ENCODE data around the gene KLF3. TPM values are rescaled to one million over a fixed set of nuclear protein-coding genes. Genes with fewer than 3 reads are reported as not detected.
A peak's percentile ranks its signal among the peaks of the same experiment; 100 is the strongest.
"Not testable (repeated sequence)": the region's sequence is repeated elsewhere in the genome, so short reads cannot be mapped to it uniquely, and the experiment has no call there.

Gene KLF3
- total RNA-seq, 2 experiments from 2014 or later = 15.2 to 15.8 TPM

DNA sequence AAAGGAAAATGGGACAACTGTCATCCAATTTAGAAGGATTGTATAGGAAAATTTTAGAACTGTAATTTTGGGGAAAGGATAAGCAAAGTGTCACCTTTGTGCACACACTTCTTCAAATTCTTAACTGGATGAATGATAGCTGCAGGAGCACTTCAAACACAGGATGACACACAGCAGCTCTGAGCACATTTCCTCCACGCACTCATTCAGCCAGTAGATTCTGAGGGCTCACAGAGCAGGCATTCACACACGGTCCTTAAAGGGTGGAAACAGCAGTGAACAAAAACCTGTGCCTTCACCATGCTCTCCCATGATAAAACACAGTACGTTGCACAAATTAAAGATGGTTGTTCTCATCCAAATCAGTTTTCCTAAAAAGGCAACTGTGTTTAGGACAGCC is 38.5 kb upstream of the KLF3 start:
- Mint-ChIP-seq H3K36me3 (ENCODE audit: low read depth) (no peaks in the 10 kb centered on the region), H3K9me3 (no peaks in the 10 kb centered on the region), H3K27ac (no peak overlapping the region), H3K27me3 (ENCODE audit: low read depth) (no peaks in the 10 kb centered on the region), H3K4me1 (ENCODE audit: low read depth) (peaks cover 15% of the 10 kb centered on the region), H3K4me3 (no peak overlapping the region)
- DNase-seq = peak; percentile 62
- CTCF ChIA-PET = interaction anchor here (0.6 to 1.2 kb wide), 2 partner anchors 16 to 31 kb away, joined by 3 to 5 read pairs; no protein-coding TSS in a partner anchor
- intact Hi-C loops (cut with micrococcal nuclease) = loop anchor here (2.0 kb wide), 1 partner anchor 29 kb away; no protein-coding TSS in a partner anchor

DNA sequence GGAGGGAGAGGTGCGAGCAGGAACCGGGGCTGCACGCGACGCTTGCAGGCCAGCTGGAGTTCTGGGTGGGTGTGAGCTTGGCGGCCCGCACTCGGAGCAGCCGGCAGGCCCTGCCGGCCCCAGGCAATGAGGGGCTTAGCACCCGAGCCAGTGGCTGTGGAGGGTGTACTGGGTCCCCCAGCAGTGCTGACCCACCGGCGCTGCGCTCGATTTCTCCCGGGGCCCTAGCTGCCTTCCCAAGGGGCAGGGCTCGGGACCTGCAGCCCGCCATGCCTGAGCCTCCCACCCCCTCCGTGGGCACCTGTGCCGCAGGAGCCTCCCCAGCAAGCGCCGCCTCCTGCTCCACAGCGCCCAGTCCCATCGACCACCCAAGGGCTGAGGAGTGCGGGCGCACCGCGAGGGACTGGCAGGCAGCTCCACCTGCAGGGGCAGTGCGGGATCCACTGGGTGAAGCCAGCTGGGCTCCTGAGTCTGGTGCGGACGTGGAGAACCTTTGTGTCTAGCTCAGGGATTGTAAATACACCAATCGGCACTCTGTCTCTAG is 37.0 kb upstream of the KLF3 start:
- H3K27ac Mint-ChIP-seq; H3K4me3 Mint-ChIP-seq; DNase-seq; H3K9me3 Mint-ChIP-seq; intact Hi-C loops (cut with micrococcal nuclease); H3K36me3 Mint-ChIP-seq (ENCODE audit: low read depth); H3K27me3 Mint-ChIP-seq (ENCODE audit: low read depth): not testable (repeated sequence)
- CTCF ChIA-PET = interaction anchor here (0.9 to 1.2 kb wide), 4 partner anchors 29 to 448 kb away, joined by 3 to 6 read pairs (median 3); no protein-coding TSS in a partner anchor
- H3K4me1 Mint-ChIP-seq (ENCODE audit: low read depth) = peaks cover 15% of the 10 kb centered on the region

DNA sequence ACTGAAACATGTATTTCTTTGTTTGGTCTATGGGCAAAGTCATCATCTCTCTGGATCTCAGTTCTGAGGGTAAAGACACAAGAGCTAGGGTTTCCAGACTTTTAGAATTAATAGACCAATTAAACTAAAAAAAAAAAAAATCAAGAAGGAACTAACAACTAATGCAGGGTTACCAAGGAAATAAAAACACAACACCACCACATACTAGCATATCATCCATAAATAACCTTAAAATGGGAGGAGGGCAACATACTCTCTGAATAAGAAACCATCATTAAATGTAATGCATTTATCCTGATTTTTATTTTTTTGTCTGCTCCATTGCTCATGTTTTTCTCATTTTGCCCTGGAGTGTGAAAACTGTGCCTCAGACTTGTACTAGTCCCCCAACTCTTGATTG is 33.5 kb upstream of the KLF3 start:
- Mint-ChIP-seq H3K4me1 (ENCODE audit: low read depth) (peaks cover 7% of the 10 kb centered on the region), H3K36me3 (ENCODE audit: low read depth) (no peaks in the 10 kb centered on the region), H3K27me3 (ENCODE audit: low read depth) (no peaks in the 10 kb centered on the region), H3K27ac (no peak overlapping the region), H3K9me3 (no peaks in the 10 kb centered on the region), H3K4me3 (no peak overlapping the region)
- CTCF ChIA-PET = no interaction called here
- intact Hi-C loops (cut with micrococcal nuclease) = no loop called here
- no peak for DNase-seq

DNA sequence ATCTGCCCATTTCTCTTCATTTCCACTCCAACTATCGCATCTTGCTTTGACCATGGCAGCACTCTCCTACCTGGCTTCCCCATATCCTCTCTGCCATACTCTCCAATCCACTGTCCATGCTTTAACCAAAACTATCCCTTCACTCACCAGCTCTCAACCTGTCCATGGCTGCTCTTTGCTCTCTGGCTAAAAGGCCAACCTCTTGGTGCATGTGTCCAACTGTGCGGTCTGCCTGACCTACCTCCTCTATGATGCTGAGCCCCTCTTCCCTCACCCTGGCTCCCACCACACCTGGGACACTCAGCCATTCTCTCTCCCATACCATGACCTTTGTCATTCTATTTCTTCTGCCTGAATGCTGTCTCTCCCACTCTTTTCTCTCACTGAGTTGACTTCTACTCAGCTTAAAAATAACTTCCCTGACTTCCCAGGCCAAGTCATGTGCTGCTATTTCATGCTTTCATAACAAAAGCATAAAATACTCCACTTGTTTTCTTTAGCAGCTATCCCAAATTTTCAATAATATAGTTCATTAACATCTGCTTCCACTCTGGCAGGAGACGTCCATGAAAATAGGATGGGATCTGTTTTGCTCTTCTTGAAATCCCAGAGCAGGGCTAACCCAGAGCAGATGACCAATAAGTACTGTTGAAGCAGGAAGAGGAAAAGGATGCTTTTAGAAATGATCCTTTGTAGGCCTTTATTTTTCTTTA is 29.8 kb upstream of the KLF3 start:
- Mint-ChIP-seq H3K36me3 (ENCODE audit: low read depth) (no peaks in the 10 kb centered on the region), H3K27ac (no peak overlapping the region), H3K4me3 (no peak overlapping the region), H3K27me3 (ENCODE audit: low read depth) (no peaks in the 10 kb centered on the region), H3K9me3 (no peaks in the 10 kb centered on the region), H3K4me1 (ENCODE audit: low read depth) (peaks cover 3% of the 10 kb centered on the region)
- CTCF ChIA-PET = interaction anchor here (0.6 kb wide), 1 partner anchor 58 kb away, joined by 3 read pairs; no protein-coding TSS in a partner anchor
- DNase-seq = no peak
- intact Hi-C loops (cut with micrococcal nuclease) = no loop called here

DNA sequence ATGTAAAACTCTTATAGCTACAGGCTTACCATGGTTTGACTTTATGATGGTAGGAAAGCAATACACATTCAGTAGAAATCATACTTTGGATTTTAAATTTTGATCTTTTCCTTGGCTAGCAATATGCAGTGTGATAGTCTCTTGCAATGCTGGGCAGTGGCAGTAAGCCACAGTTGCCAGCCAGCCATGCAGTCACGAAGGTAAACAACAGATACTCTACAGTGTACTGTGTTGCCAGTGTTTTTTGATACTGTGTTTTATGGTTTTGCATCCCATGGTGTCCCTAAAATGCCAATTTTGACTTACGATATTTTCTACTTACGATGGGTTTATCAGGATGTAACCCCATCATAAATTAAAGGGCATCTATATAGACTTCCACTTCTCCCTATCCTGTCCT is 24.8 kb upstream of the KLF3 start:
- no peaks in the 10 kb centered on the region for H3K27me3 Mint-ChIP-seq (ENCODE audit: low read depth)
- peaks cover 3% of the 10 kb centered on the region for H3K4me1 Mint-ChIP-seq (ENCODE audit: low read depth)
- DNase-seq = no peak
- H3K4me3 Mint-ChIP-seq = no peak overlapping the region
- H3K36me3 Mint-ChIP-seq (ENCODE audit: low read depth) = no peaks in the 10 kb centered on the region
- CTCF ChIA-PET = interaction anchor here (1.0 kb wide), 1 partner anchor 8 kb away, joined by 3 read pairs; no protein-coding TSS in a partner anchor
- intact Hi-C loops (cut with micrococcal nuclease) = no loop called here
- H3K9me3 Mint-ChIP-seq = peaks cover 3% of the 10 kb centered on the region
- no peak overlapping the region for H3K27ac Mint-ChIP-seq

DNA sequence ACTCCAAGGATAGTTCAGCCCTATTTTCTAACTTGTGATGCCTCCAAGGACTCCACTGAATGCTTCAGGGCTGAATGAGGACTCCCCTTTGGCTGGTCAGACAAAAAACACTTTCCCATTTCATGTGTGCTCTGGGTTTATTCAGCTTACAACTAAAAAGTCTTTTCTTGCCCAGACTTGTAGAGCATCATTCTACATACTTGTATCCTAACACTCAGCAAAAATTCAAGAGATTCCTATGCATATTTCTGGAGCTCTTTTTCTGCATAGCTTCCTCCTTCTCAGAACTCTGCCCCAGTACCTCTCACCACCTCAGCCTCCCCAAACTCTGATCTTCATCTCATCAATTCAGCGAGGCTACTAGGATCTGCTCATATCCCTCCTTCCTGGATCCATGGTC is 22.2 kb upstream of the KLF3 start:
- H3K36me3 Mint-ChIP-seq (ENCODE audit: low read depth) = no peaks in the 10 kb centered on the region
- CTCF ChIA-PET = no interaction called here
- DNase-seq = no peak
- H3K9me3 Mint-ChIP-seq = peaks cover 3% of the 10 kb centered on the region
- peaks cover 3% of the 10 kb centered on the region for H3K4me1 Mint-ChIP-seq (ENCODE audit: low read depth)
- intact Hi-C loops (cut with micrococcal nuclease) = no loop called here
- no peaks in the 10 kb centered on the region for H3K27me3 Mint-ChIP-seq (ENCODE audit: low read depth)
- H3K27ac Mint-ChIP-seq = no peak overlapping the region
- no peak overlapping the region for H3K4me3 Mint-ChIP-seq

DNA sequence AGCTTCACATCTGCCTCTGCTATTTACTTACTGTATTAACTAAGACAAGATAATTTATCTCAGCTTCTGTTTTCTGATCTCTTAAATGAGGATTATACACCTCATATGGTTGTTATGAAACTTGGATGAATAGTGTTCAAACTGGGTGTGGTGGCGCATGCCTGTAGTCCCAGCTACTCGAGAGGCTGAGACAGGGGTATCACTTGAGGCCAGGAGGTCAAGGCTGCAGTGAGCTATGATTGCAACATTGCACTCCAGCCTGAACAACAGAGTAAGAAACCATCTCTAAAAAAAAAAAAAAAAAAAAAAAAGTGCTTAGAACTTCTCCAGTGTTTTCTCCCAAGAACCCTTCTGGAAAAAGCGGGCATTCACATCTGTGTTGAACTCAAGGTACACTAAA is 19.8 kb upstream of the KLF3 start:
- intact Hi-C loops (cut with micrococcal nuclease) = no loop called here
- CTCF ChIA-PET = interaction anchor here (0.6 to 2.1 kb wide), 2 partner anchors 11 to 147 kb away, joined by 3 to 6 read pairs; no protein-coding TSS in a partner anchor

DNA sequence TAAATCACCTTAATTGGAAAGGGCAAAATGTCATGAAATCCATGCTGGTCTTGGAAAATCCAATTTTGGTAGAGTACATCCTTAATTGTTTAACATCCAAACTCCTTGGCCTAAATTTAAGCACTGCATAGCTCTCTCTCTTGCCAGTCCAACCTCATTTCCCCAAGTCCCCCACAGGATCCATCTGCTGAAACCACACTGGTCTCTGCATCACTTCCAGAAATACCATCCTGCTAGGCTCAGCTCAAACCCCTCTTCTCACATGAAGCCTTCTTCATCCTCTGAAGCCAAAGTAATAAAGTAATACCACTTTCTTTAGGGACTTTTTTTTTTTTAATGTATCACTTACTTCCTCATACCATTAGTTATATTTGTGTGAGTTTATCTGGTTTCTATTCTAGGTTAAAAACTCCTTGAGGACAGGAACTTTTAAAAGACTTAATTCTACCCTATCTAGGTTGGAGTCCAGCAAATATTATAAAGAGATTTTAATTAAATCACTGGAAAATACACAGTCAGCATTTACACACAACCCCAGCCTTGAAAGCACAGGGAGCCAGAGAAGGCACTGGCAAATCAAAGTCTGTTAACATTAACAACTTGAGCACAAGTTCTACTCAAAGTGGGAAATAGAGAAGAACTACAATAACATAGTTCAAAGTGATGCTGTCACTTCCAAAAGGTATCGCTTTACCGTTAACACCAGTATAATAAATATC is 16.7 kb upstream of the KLF3 start:
- no peak overlapping the region for H3K4me3 Mint-ChIP-seq
- CTCF ChIA-PET = interaction anchor here (0.7 to 1.0 kb wide), 3 partner anchors 9 to 348 kb away, joined by 3 to 4 read pairs (median 3); no protein-coding TSS in a partner anchor

More for the DNA sequence above, 19.8 kb upstream of the KLF3 start:
- peaks cover 3% of the 10 kb centered on the region for H3K9me3 Mint-ChIP-seq
- peaks cover 7% of the 10 kb centered on the region for H3K4me1 Mint-ChIP-seq (ENCODE audit: low read depth)
- no peak overlapping the region for H3K4me3 Mint-ChIP-seq
- no peaks in the 10 kb centered on the region for H3K36me3 Mint-ChIP-seq (ENCODE audit: low read depth)
- no peaks in the 10 kb centered on the region for H3K27me3 Mint-ChIP-seq (ENCODE audit: low read depth)
- no peak for DNase-seq
- H3K27ac Mint-ChIP-seq = no peak overlapping the region

DNA sequence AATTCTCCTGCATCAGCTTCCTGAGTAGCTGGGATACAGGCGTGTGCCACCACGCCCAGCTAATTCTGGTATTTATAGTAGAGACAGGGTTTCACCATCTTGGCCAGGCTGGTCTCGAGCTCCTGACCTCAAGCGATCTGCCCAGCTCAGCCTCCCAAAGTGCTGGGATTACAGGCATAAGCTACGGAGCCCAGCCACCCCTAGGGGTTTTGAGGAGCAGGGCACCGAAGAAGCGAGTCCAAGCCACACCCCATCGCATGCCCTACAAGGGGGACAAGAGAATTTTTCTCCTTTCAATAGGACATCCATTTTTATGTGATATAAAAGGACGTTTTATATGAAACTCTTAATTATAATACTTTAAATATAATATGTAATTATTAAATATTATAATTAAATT is 13.9 kb upstream of the KLF3 start:
- H3K4me3 Mint-ChIP-seq = no peak overlapping the region
- H3K36me3 Mint-ChIP-seq (ENCODE audit: low read depth) = no peaks in the 10 kb centered on the region
- intact Hi-C loops (cut with micrococcal nuclease) = no loop called here
- DNase-seq = no peak
- no peaks in the 10 kb centered on the region for H3K27me3 Mint-ChIP-seq (ENCODE audit: low read depth)
- H3K27ac Mint-ChIP-seq = no peak overlapping the region
- peaks cover 27% of the 10 kb centered on the region for H3K4me1 Mint-ChIP-seq (ENCODE audit: low read depth)
- H3K9me3 Mint-ChIP-seq = no peaks in the 10 kb centered on the region
- CTCF ChIA-PET = no interaction called here

More for the DNA sequence above, 16.7 kb upstream of the KLF3 start:
- no peak for DNase-seq
- Mint-ChIP-seq H3K4me1 (ENCODE audit: low read depth) (peaks cover 7% of the 10 kb centered on the region), H3K27me3 (ENCODE audit: low read depth) (no peaks in the 10 kb centered on the region), H3K36me3 (ENCODE audit: low read depth) (no peaks in the 10 kb centered on the region), H3K9me3 (no peaks in the 10 kb centered on the region), H3K27ac (no peak overlapping the region)
- intact Hi-C loops (cut with micrococcal nuclease) = no loop called here

DNA sequence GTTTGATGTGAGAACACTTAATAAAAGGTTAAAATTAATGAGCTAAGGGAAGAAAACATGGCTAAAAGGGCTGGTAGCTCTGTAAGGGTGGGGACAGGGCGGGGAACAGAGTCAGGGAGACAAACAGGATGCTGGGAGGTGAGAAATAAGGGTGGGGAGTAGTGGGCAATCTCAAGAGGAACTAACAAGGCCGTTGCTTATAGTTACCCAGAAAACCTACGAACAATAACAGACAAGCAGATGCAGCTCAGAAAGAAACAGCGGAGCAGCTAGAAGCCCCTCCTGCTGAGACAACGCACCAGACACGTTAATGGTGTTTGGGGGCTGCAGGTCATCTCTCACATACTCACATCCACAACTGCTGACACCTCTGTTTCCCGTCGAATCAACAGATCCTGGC is 9.7 kb upstream of the KLF3 start:
- peaks cover 50% of the 10 kb centered on the region for H3K4me1 Mint-ChIP-seq (ENCODE audit: low read depth)
- no peaks in the 10 kb centered on the region for H3K27me3 Mint-ChIP-seq (ENCODE audit: low read depth)
- H3K36me3 Mint-ChIP-seq (ENCODE audit: low read depth) = no peaks in the 10 kb centered on the region
- intact Hi-C loops (cut with micrococcal nuclease) = loop anchor here (2.0 kb wide), 1 partner anchor 29 kb away; no protein-coding TSS in a partner anchor
- DNase-seq = no peak
- no peaks in the 10 kb centered on the region for H3K9me3 Mint-ChIP-seq
- H3K4me3 Mint-ChIP-seq = peak overlapping the region; percentile 78
- CTCF ChIA-PET = interaction anchor here (0.6 to 1.6 kb wide), 2 partner anchors 10 to 691 kb away, joined by 4 to 6 read pairs; no protein-coding TSS in a partner anchor
- no peak overlapping the region for H3K27ac Mint-ChIP-seq

DNA sequence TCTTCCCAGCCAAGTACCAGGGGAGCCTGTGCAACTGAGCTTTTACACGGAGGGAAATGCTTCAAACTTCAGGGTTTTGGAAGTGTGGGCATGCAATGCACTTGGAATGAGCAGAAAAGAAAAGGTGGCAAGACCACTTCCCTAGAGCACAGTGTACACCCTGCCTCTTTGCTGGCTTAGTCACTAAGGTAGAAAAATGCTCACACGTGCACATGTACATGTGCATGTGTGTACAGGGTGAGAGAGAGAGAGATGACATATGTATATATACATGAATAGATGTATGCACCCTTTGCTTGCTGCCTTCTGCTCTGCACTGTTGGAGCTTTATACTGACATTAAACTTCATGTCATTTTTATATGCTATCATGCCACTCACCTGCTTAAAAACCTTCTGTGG is 7.9 kb upstream of the KLF3 start:
- Mint-ChIP-seq H3K4me1 (ENCODE audit: low read depth) (peaks cover 67% of the 10 kb centered on the region), H3K27me3 (ENCODE audit: low read depth) (no peaks in the 10 kb centered on the region), H3K27ac (no peak overlapping the region), H3K36me3 (ENCODE audit: low read depth) (peaks cover 6% of the 10 kb centered on the region), H3K4me3 (peak overlapping the region; percentile 78), H3K9me3 (peaks cover 8% of the 10 kb centered on the region)
- CTCF ChIA-PET = interaction anchor here (0.8 to 1.4 kb wide), 4 partner anchors 10 to 337 kb away, joined by 3 read pairs; no protein-coding TSS in a partner anchor
- no peak for DNase-seq
- intact Hi-C loops (cut with micrococcal nuclease) = no loop called here

DNA sequence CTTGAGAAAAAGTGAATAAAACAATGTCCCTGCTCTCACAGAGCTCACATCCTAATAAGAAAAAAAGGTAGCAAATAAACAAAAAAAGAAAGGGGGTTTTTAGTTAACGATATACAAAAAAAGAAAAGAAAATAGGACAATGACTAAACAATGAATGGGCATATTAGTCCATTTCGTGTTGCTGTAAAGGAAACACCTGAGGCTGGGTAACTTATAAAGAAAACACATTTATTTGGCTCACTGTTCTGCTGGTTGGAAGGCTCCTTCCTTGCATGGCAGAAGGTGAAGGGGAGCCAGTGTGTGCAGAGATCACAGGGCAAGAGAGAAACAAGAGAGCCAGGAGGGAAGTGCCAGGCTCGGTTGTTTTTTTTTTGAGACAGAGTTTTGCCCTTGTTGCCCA is 4.7 kb upstream of the KLF3 start:
- CTCF ChIA-PET = interaction anchor here (1.2 to 2.1 kb wide), 4 partner anchors 8 to 480 kb away, joined by 3 to 9 read pairs (median 5); no protein-coding TSS in a partner anchor
- Mint-ChIP-seq H3K4me1 (ENCODE audit: low read depth) (peaks cover 69% of the 10 kb centered on the region), H3K9me3 (peaks cover 9% of the 10 kb centered on the region), H3K4me3 (peak overlapping the region; percentile 55), H3K27me3 (ENCODE audit: low read depth) (no peaks in the 10 kb centered on the region), H3K36me3 (ENCODE audit: low read depth) (peaks cover 6% of the 10 kb centered on the region), H3K27ac (peak overlapping the region; percentile 65)
- intact Hi-C loops (cut with micrococcal nuclease) = loop anchor here (2.0 kb wide), 1 partner anchor 973 kb away; the partner anchor contains the start of gene RELL1
- no peak for DNase-seq
